Stimulated activated CD8-positive, alpha-beta memory T cell treated with anti-CD3 and anti-CD28 coated beads, Interleukin-15, amount 100 ng/mL, for 24 hours (primary cell): ENCODE results near the gene TAMALIN.

Experiments used
- DNase-seq: peaks from one replicate; pipeline ENCODE4 v3.0.0-alpha.2; 2020; ENCODE audit warnings: low read depth

The TAMALIN gene

DNA sequence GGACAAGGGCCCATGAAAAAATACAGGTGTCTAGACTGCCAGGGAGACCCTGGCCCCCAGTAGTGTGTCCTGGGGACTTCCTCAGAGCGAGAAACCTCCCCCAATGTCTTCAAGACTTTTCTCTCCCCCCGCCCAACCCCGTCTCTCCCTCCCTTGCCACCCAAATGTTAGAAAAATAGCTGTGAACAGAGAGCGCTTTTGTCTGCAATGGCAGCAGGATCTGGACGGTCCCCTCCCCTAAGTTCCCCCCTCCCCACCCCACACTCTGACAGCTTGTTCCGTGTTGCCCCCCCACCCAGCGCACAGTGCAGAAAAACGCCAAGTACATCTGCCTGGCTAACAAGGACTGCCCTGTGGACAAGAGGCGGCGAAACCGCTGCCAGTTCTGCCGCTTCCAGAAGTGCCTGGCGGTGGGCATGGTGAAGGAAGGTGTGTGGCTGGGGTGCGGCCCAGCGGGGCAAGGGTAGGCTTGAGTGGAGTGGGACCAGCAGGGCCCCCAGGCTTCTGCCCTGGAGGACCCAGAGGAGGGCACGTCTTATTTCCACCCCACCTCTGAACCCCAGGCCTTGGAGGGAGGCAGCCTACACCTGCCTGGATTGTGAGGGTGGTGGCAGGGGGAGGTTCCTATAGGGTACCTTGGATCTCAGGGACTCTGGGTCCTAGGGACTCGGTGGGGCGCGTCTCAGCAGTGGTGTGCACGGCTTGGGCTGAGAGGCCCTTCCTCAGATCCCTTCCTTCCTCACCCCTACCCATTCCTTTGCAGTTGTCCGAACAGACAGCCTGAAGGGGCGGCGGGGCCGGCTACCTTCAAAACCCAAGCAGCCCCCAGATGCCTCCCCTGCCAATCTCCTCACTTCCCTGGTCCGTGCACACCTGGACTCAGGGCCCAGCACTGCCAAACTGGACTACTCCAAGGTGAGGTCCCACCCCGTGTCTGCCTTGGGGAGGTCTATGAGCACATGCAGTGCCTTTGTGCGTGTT lies 49.3 kb downstream of the TAMALIN start:
- DNase-seq: no peak

DNA sequence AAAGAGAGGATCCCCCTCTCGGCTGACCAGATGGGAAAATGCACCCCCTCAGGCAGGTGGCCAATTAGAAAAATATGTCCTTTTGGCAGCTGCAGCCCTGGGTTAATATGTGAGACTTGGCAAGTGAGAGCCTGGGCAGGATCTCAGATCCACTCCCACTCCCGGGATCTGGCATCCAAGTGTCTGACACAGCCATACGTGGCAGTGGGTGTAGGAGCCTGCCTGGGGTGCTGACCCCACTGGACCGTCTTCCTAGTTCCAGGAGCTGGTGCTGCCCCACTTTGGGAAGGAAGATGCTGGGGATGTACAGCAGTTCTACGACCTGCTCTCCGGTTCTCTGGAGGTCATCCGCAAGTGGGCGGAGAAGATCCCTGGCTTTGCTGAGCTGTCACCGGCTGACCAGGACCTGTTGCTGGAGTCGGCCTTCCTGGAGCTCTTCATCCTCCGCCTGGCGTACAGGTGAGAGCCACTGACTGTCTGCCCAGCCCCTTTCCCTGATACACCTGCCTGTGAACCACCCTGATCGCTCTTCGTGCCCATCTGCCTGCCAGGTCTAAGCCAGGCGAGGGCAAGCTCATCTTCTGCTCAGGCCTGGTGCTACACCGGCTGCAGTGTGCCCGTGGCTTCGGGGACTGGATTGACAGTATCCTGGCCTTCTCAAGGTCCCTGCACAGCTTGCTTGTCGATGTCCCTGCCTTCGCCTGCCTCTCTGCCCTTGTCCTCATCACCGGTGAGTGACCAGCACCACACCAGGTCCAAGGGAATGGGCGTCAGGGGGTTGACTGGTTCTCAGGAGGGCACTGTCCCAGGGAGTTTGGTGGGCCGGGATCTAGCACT lies 50.3 kb downstream of the TAMALIN start:
- no peak for DNase-seq

DNA sequence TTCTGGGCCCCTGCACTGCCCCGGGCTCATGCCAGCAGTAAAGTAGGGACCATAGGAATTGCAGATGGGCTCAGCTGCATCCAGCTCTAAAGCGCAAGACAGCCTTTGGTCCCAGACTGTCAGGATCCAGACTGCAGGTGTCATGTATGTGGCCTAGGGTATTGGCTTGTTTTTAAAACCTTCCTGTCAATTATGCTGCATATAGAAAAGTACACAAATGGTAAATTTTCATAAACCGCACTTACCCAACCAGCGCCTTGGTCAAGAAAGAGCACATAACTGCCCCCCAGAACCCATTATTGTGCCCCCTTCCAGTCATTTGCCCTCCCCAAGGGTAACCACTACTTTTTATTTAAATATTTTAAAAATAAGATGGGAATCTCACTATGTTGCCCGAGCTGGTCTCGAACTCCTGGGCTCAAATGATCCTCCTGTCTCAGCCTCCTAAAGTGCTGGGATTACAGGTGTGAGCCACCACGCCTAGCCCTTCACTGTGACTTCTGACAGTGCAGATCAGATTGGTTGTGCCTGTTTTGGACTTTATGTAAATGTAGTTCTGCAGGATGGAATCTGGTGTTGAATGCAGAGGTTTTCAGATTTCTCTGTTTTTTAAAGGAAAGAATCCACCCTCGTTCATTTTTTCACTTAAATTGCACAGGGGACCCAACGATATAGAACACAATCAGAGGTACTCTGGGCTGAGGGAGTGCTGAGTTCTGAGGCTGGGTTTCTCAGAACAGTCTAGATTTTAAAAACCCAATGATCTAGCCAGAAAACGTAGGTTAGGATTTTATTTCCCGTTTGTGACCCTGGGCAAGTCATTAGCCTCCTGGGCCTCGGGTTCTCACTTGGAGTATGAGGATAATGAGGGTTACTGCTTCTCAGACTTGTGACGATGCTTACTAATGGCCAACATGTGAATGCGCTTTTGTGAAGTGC lies 51.2 kb downstream of the TAMALIN start:
- no peak for DNase-seq

DNA sequence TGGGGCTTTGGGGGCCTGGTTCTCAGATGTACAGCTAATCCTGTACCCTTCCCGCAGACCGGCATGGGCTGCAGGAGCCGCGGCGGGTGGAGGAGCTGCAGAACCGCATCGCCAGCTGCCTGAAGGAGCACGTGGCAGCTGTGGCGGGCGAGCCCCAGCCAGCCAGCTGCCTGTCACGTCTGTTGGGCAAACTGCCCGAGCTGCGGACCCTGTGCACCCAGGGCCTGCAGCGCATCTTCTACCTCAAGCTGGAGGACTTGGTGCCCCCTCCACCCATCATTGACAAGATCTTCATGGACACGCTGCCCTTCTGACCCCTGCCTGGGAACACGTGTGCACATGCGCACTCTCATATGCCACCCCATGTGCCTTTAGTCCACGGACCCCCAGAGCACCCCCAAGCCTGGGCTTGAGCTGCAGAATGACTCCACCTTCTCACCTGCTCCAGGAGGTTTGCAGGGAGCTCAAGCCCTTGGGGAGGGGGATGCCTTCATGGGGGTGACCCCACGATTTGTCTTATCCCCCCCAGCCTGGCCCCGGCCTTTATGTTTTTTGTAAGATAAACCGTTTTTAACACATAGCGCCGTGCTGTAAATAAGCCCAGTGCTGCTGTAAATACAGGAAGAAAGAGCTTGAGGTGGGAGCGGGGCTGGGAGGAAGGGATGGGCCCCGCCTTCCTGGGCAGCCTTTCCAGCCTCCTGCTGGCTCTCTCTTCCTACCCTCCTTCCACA lies 52.0 kb downstream of the TAMALIN start:
- DNase-seq: no peak

DNA sequence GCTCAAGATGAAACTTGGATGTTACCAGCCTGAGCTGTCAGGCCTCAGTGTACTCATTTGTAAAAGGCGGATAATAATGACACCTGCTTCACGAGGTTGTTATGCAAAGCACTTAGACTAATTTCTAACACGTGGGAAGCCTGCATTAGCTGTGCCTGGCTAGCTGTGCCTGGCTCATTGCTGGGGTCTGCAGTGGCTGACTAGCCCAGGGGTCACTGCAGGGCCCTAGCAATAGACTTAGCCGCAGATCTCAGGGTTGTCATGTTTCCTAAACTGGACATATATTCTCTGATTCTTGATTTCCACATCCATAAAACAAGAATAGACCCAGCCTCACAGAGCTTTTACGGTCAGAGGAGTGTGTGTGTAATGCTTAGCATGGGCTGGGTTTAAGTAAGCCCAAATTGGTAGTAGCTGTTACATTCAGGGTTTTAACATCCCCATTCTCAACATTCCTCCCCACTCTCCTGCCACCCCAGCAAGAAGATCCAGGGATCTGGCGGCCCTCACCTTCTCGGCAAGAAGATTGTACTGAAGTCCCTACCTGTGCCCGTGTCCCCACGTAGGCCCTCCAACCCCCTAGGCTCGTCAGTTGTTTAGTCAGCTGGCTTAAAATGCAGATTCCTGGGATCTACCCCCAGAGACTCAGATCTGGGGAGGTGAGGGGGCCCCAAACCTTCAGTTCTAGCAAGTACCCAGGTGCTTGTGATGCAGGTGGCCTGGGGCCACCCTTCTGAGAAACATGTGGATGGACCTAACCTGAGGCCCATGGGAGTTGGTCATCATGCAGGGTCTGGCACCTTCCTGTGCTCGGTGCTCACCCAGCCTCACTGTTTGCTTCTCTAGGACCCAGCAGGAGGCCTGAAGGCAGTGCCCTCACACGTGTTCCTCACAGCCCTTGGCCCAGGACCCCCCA lies 53.1 kb downstream of the TAMALIN start:
- DNase-seq: no peak

DNA sequence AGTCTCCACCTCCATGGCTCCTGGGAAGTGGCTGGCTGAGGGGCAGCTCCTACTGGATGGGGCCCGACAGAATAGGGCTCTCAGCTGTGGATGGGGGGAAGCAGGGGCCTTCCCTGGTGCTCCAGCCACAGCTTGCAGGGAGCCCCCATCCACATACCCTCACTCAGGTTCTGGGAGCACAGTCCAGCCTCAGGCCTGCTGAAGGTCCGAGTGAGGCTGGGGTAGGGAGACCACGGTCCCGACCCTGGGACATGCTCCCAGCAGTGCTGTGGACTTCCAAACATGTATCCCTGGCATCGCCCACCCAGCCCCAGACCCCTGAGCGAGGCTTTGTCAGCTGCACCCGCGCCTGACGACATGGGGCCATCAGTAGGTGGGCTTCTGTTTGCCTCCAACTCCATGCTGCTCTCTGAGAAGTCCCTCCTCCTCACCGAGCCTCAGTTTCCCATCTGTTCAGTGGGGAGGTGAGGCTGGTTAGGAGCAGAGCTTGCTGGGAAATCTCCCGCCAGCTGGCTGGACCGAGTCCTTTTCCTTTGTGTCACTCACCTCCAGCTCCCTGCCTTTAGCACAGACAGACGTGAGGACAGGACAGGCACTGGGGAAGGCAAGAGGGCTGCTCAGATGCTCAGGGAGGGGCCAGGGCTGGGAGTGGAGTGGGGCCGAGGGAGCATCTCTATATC lies 53.9 kb downstream of the TAMALIN start:
- DNase-seq: no peak

DNA sequence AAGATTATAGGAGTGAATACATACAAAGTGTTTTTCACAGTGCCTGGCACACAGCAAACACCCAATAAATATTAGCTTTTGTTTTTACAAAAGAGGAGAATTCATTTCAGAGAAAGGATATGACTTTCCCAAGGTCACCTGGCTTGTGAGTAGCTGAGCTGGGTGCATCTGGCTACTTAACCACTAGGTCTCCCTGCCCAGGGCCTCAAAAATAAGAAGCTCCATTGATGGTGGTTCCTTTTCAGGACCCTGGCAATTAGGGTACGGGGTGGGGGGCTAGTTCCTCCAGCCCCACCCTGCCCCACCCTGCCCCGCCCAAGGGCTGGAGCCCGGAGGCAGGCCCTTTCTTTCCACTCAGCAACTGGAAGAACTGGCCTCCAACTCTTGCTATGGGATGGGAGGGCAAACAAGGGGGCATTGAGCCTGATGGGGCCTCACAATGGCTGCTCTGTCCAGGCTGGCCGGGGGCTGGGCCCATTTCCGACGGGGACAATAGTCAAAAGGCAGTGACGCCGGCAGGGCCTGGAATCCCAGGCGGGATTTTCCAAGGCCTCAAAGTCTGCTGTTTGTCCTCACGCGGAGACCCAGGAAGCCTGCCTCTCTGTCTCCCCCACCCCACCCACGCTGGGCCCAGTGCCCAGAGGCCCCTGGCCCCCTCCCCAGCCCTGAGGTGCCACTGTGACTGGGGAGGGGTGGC lies 54.9 kb downstream of the TAMALIN start:
- no peak for DNase-seq

DNA sequence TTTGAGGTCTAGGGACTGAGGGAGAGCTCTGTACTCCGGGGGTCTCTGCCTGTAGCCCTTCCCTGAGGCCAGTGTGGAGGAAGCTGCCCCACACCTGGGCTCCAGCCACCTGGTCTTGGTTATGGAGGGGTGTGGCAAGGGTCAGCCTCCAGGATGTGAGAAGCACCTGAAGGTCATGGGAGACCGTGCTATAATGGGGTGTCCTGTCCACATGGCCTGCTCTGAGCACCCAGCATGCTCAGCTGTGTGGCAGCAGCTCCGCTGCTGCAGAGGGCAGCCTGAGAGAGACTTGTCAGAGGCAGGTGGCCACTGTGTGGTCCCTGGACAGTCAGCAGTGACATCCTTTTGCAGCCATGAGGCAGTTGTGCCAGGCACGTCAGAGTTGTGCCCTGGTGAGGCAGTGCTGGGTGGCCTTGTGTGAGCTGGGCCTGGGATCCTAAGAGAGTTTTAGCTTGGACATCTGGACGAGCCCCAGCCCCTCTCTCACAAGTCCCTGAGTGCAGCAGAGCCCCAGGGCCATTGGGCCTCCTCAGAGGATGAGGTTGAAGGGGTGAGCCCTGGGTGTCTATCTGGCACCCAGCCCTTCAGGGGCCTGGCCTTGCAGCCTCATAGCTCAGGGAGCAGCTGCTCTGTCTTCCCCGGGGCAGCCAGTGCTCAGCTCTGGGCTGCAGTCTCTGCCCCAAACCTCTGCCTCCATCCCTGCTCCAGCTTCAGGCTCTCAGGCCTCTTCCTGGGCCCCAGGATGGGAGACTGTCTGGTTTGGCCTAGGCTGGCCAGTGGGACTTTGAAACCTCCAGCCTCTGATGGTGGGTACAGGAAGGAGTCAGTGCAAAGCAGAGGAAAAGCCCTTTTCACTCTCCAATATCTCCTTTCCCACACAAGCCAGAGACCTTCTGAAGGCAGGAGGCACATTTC lies 55.7 kb downstream of the TAMALIN start:
- DNase-seq: no peak

DNA sequence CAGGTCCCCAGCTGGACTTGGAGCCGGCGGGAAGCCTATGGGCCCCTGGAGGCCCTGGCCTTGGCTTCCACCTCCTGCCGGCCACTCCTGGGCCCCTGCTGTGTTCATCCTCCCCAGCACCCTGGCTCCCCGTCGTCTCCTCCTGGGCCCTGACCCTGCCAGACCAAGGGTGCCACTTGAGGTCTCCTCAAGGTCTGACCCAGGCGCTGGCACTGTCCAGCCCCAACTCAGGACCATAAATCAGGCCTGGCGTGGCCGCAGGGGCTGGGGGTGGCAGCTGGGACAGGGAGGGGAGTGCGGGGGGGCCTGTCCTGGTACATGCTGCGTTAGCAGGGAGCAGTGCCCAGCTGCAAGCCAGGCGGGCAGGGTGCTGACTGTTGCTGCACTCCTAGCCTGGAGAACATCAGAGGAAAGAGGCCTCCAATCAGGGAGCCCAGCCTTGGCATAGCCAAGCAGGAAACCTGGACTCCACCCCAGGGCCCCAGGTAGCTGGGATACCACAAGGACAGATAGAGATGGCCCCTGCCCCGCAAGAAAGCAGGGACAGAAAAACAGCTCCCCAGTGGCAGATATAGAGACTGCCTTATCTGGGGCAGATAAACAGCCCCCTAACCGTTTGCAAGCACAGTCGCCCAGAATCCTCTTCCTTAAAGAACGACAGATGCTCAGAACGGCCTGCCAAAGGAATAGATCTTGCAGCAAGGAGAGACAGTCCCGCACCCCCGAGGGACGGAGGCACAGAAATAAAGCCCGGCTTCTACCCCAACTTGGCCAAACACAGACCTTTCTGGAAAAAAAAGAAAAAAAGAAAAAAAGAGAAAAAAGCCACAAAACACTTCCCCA lies 56.6 kb downstream of the TAMALIN start:
- DNase-seq: no peak

DNA sequence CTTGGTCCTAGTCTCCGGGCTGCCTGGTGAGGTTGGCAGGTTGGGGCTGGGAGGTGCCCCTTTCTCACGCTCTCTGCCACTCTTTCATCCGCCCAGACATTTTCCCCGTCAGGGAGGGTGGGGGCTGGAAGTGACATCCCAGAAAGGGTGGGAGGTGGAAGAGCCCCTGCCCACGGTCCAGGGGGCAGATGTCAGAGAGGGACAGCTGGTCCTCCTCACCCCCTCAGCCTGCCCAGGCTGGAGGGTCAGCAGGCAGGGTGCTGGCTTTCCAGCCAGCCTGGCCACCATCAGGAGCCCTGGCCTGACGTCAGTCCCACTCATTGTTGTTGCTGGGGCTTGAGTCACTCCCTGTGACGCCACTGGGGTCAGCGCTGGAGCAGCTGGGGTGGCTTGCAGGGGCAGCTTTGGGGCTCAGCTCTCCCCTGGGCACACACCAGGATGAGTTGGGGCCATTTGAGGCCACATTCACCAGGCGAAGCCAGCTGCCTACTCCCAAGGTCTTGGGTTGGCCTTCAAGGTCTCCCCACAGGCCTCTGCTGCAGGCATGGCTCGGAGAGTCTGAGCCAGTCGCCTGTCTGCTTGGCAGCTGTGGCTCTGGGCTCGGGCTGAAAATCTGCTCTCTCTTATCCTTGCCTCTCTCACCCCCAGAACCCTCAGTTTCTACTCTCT lies 57.4 kb downstream of the TAMALIN start:
- no peak for DNase-seq
